Peyer's patch (tissue), 4 donors: ENCODE measurements around the gene C19orf47. TPM values are rescaled to one million over a fixed set of nuclear protein-coding genes. Genes with fewer than 3 reads are reported as not detected.
A peak's percentile ranks its signal among the peaks of the same experiment; 100 is the strongest.

Experiments used
- DNase-seq, 3 donors: peaks; one replicate each; pipeline ENCODE4 v3.0.0-alpha.2; 2017 to 2019
- H3K27ac ChIP-seq, 4 donors: fragments of 200-600 bp; sonication (generic); one replicate each; pipeline ENCODE4 v1.5.1; 2016 to 2019
- H3K27me3 ChIP-seq, 2 donors: fragments of 200-600 bp; sonication (generic); one replicate each; pipeline ENCODE4 v1.5.1; 2019
- H3K36me3 ChIP-seq, 3 donors: fragments of 200-600 bp; sonication (generic); one replicate each; pipeline ENCODE4 v1.5.1; 2016 to 2019
- H3K4me1 ChIP-seq, 4 donors: fragments of 200-600 bp; sonication (generic); one replicate each; pipeline ENCODE4 v1.5.1; 2016 to 2019
- H3K4me3 ChIP-seq, 4 donors: fragments of 200-600 bp; sonication (generic); 1 replicate in 3 of 4; 2 replicates in 1 of 4; pipeline ENCODE4 v1.5.1; 2016 to 2019; ENCODE audit warnings: mild to moderate bottlenecking in 1 of 4
- H3K9me3 ChIP-seq, 4 donors: fragments of 200-600 bp; sonication (generic); one replicate each; pipeline ENCODE4 v1.5.1; 2016 to 2019; ENCODE audit warnings: mild to moderate bottlenecking in 1 of 4
- POLR2A ChIP-seq, 2 donors: fragments of 450-650 bp; IDR thresholded peaks; one replicate each; pipeline ENCODE4 v1.5.1; 2017; ENCODE audit warnings: antibody characterized with exemption in 2 of 2, mild to moderate bottlenecking in 2 of 2, moderate library complexity in 2 of 2
- total RNA-seq, 4 donors: library from RNA; depleted of rRNA; stranded (reverse); fragments of >200 nt; gene quantifications; one replicate each; pipeline ENCODE4 v1.1.0, GENCODE V29; 2016
- TF ChIP-seq, protein P1 (sequence below), 6 experiments: fragments of 450-650 bp in 4 of 6; fragments of 200-600 bp in 2 of 6; sonication (generic) in 1 of 6; IDR thresholded peaks; one replicate each; pipeline ENCODE4 v1.5.1; 2017 to 2019; ENCODE audit warnings: antibody characterized with exemption in 6 of 6, mild to moderate bottlenecking in 3 of 6, moderate library complexity in 1 of 6

Gene C19orf47
- total RNA-seq, 4 donors from 2014 or later, result 5.8 to 11.3 (median 9.9) TPM

DNA sequence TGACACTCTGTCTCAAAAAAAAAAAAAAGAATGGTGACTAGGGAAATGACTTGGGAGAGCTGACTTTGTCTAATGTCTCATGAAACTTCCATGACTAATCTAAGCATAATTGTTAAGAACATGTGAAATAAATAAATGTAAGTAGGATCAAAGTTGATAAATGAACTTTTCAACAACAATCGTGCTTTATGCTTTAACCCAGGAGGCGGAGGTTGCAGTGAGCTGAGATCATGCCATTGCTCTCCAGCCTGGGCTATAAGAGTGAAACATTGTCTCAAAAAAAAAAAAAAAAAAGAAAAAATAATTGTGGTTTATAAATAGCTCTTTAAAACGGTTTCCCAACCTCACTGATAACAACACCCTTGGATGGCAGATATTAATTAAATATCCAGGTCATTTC is 50.2 kb downstream of the C19orf47 start:
- Histone ChIP-seq H3K36me3 (no peaks in the 10 kb centered on the region), H3K9me3 (no peaks in the 10 kb centered on the region), H3K4me1 (no peaks in the 10 kb centered on the region), H3K27ac (no peak overlapping the region), H3K27me3 (no peaks in the 10 kb centered on the region), H3K4me3 (no peak overlapping the region)
- no peak for DNase-seq
- TF ChIP-seq POLR2A (IDR thresholded peaks at IDR 0.05), result no peak
- TF ChIP-seq, protein P1, sequence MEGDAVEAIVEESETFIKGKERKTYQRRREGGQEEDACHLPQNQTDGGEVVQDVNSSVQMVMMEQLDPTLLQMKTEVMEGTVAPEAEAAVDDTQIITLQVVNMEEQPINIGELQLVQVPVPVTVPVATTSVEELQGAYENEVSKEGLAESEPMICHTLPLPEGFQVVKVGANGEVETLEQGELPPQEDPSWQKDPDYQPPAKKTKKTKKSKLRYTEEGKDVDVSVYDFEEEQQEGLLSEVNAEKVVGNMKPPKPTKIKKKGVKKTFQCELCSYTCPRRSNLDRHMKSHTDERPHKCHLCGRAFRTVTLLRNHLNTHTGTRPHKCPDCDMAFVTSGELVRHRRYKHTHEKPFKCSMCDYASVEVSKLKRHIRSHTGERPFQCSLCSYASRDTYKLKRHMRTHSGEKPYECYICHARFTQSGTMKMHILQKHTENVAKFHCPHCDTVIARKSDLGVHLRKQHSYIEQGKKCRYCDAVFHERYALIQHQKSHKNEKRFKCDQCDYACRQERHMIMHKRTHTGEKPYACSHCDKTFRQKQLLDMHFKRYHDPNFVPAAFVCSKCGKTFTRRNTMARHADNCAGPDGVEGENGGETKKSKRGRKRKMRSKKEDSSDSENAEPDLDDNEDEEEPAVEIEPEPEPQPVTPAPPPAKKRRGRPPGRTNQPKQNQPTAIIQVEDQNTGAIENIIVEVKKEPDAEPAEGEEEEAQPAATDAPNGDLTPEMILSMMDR (IDR thresholded peaks at IDR 0.05), result no peak

DNA sequence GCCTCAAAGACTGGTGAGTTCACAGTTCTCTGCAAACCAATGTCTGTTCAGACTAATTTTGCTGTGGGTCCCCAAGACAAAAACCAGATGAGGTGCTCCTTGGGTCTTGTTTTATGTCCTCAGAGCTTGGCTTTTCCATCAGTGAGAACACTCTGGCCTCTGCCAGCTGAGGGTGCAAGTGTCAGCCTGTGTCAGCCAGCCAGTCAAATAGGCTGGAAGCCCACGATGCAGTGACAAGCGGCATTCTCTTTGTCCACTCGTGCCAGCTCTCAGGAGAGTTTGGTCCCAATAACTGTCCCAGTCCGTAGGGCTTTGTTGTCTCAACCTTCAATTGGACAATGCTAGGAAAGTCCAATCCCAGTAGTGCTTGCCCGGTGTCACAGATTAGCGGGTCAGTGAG is 53.6 kb downstream of the C19orf47 start:
- DNase-seq, result no peak
- no peak overlapping the region for H3K4me3 ChIP-seq
- H3K9me3 ChIP-seq, result no peaks in the 10 kb centered on the region
- H3K27me3 ChIP-seq, result no peaks in the 10 kb centered on the region
- H3K36me3 ChIP-seq, result no peaks in the 10 kb centered on the region
- H3K4me1 ChIP-seq, result no peaks in the 10 kb centered on the region
- H3K27ac ChIP-seq, result no peak overlapping the region
- no peak for TF ChIP-seq POLR2A (IDR thresholded peaks at IDR 0.05)
- TF ChIP-seq, protein P1 (IDR thresholded peaks at IDR 0.05), result no peak

DNA sequence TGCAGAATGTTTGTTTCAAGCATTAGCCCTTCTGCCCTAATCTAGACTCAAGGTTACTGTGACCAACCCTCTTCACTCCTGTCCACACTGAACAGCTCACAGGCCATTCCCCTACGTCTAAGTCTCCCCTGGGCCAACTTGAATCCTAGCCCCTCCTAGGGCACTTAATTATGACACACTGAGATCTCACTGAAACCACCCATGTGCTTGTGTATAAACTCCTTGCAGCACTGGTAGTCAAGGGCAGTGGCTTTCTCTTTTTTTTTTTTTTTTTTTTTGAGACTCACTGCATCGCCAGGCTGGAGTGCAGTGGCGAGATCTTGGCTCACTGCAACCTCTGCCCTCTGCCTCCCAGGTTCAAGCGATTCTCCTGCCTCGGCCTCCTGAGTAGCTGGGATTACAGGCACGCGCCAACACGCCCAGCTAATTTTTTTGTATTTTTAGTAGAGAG is 61.2 kb downstream of the C19orf47 start:
- DNase-seq, result no peak

DNA sequence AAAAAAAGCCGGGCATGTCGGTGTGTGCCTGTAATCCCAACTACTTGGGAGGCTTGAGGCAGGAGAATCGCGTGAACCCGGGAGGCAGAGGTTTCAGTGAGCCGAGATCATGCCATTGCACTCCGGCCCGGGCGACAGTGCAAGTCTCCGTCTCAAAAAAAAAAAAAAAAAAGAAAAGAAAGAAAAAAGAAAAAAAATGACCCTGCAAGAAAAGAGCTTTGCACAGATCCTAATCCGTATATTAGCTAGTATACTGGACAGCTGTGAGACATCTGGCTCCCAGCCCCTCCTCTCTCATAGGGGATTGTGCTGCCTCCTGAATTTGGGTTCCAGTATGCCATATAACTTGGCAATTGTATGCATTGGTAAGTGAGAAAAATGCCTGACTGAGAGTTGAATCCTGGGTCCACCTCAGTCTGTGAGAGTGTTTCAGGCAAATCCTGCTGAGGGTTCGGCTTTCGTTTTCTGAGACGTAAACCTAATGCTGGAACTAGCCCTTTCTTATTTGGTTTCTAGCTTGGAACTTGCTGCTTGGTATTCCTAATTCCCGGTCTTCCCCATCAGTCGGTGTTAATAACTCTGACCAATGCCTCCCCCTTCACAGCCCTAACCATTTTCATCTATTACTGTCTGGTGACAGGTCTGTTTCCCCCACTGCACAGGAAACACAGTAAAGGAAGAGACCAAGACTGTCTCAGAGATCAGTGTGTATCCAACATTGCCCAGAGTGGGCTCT is 61.8 kb downstream of the C19orf47 start:
- Histone ChIP-seq H3K27me3 (no peaks in the 10 kb centered on the region), H3K4me1 (peaks cover 0 to 25% (median 15%) of the 10 kb centered on the region in 4 donors), H3K4me3 (peak overlapping the region in 1 of 4 donors; percentile 97), H3K36me3 (no peaks in the 10 kb centered on the region), H3K9me3 (peaks cover 0 to 5% (median 0%) of the 10 kb centered on the region in 4 donors), H3K27ac (peak overlapping the region; percentile 55 to 98 (median 94))
- TF ChIP-seq POLR2A (IDR thresholded peaks at IDR 0.05), result no peak
- TF ChIP-seq, protein P1 (IDR thresholded peaks at IDR 0.05), result no peak
- DNase-seq, result no peak

More for the DNA sequence above, 61.2 kb downstream of the C19orf47 start:
- Histone ChIP-seq H3K27ac (peak overlapping the region in 3 of 4 donors; percentile 55 to 98 (median 92)), H3K36me3 (no peaks in the 10 kb centered on the region), H3K9me3 (peaks cover 0 to 5% (median 0%) of the 10 kb centered on the region in 4 donors), H3K4me1 (peaks cover 0 to 20% (median 15%) of the 10 kb centered on the region in 4 donors), H3K4me3 (no peak overlapping the region), H3K27me3 (no peaks in the 10 kb centered on the region)
- TF ChIP-seq POLR2A (IDR thresholded peaks at IDR 0.05), result no peak
- TF ChIP-seq, protein P1 (IDR thresholded peaks at IDR 0.05), result no peak

DNA sequence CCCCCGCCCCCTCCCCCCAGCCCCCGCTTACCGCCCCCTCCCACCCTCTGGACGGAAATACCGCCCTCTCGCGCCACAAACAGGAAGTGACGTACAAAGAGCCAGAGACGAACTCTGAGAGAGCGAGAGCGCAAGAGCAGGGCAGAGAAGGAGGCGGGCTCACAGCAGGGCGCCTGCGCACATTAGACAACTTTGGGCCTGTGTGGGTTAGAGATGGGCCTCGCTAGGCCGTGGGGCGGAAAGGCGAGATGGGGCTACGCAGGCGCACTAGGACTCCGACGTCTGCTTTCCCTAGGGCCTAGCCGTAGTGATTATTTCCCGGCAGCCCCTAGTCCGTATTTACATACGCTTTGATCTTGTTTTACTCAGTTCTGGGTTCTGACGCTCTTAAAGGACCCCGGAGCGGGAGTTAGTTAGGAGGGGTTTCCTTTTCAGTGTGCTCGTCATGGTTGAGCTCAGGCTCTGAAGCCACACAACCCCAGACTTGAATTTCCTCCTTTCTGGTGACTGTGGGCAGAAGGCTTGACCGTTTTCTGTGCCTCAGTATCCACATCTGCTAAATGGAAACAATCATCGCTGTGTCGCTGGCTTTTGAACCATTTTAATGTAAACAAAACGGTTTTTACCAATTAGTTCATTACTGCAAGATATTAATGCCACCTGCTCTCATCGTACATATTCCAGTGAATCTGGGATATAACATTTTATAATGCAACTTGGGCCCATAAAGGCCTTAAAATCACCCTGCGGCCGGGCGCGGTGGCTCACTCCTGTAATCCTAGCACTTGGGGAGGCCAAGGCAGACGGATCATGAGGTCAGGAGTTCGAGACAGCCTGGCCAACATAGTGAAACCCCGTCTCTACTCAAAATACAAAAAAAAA is 62.6 kb downstream of the C19orf47 start:
- peak overlapping the region; percentile 92 to 98 (median 97) for H3K27ac ChIP-seq
- DNase-seq, result peak; percentile 96 to 99 (median 97)
- H3K4me3 ChIP-seq, result peak overlapping the region; percentile 93 to 97 (median 96)
- peaks cover 0 to 5% (median 0%) of the 10 kb centered on the region in 4 donors for H3K9me3 ChIP-seq
- no peaks in the 10 kb centered on the region for H3K27me3 ChIP-seq
- H3K4me1 ChIP-seq, result peaks cover 3 to 33% (median 16%) of the 10 kb centered on the region in 4 donors
- H3K36me3 ChIP-seq, result no peaks in the 10 kb centered on the region
- peak; percentile 19 to 20 for TF ChIP-seq POLR2A (IDR thresholded peaks at IDR 0.05)
- TF ChIP-seq, protein P1 (IDR thresholded peaks at IDR 0.05), result no peak
